H1 (cell line): Measurements from ENCODE around the gene HRH2. TPM values are rescaled to one million over a fixed set of nuclear protein-coding genes. Genes with fewer than 3 reads are reported as not detected.

Experiments
- CTCF ChIA-PET: fragments of 300-600 bp; sonication (Branson Sonifier 250); formaldehyde crosslinking; loops from one replicate; lab custom pipeline; 2021; ENCODE audit not compliant: partially characterized antibody; lab: Charles Lee
- POLR2A ChIA-PET: fragments of 300-600 bp; sonication (Branson Sonifier 250); formaldehyde crosslinking; loops from one replicate; lab custom pipeline; 2021; ENCODE audit warnings: inconsistent platforms; ENCODE audit not compliant: partially characterized antibody; lab: Charles Lee
- DNase-seq, 2 experiments: peaks; one replicate each; pipeline versions ENCODE4 v3.0.0 to v3.0.0-alpha.2; 2010 to 2022; ENCODE audit warnings: low spot score in 2 of 2, low read depth in 1 of 2, mixed read lengths in 1 of 2
- FAIRE-seq: peaks from 2 replicates; lab custom pipeline; 2011; peaks lifted over from hg19 to GRCh38; lab: Jason Lieb, UNC
- H2AFZ ChIP-seq: 2 replicates; pipeline ENCODE4 v1.8.1; 2012; ENCODE audit warnings: low read length, inconsistent platforms
- H2AK5ac ChIP-seq: 2 replicates; pipeline ENCODE4 v1.6.1; 2013; ENCODE audit warnings: low read depth, low read length
- H2BK120ac ChIP-seq: replicated peaks from 2 replicates; pipeline ENCODE3; 2013; ENCODE audit warnings: low read depth, low read length, inconsistent platforms
- H2BK12ac ChIP-seq: 2 replicates; pipeline ENCODE4 v1.6.1; 2013; ENCODE audit warnings: low read depth, low read length
- H2BK15ac ChIP-seq: 2 replicates; pipeline ENCODE4 v1.6.1; 2013; ENCODE audit warnings: low read length
- H2BK20ac ChIP-seq: 2 replicates; pipeline ENCODE4 v1.6.1; 2013; ENCODE audit warnings: low read length
- H2BK5ac ChIP-seq: 2 replicates; pipeline ENCODE4 v1.6.1; 2013; ENCODE audit warnings: low read depth, low read length
- H3K14ac ChIP-seq: 2 replicates; pipeline ENCODE4 v1.6.1; 2013; ENCODE audit warnings: inconsistent platforms; ENCODE audit not compliant: insufficient read length
- H3K18ac ChIP-seq: 2 replicates; pipeline ENCODE4 v1.6.1; 2013; ENCODE audit warnings: low read length; ENCODE audit errors: extremely low read depth
- H3K23ac ChIP-seq: 2 replicates; pipeline ENCODE4 v1.6.1; 2013; ENCODE audit warnings: inconsistent platforms; ENCODE audit not compliant: insufficient read length
- H3K23me2 ChIP-seq: 2 replicates; pipeline ENCODE4 v1.6.1; 2013; ENCODE audit warnings: low read depth, low read length
- H3K27ac ChIP-seq: 2 replicates; pipeline ENCODE4 v1.6.1; 2011; ENCODE audit warnings: low read depth, low read length, inconsistent platforms
- H3K27me3 ChIP-seq, 4 experiments: replicated peaks in 1 of 4; 1 replicate in 1 of 4; 2 replicates in 3 of 4; pipeline versions ENCODE4 v1.6.1 to v1.8.1; 2011 to 2013; ENCODE audit warnings: low read length in 3 of 4, mild to moderate bottlenecking in 3 of 4, inconsistent platforms in 2 of 4, mixed read lengths in 2 of 4, moderate library complexity in 1 of 4; ENCODE audit not compliant: control insufficient read depth in 3 of 4, insufficient read depth in 3 of 4; ENCODE audit errors: extremely low read depth in 1 of 4
- H3K36me3 ChIP-seq, 4 experiments: 2 replicates each; pipeline versions ENCODE4 v1.6.1 to v1.8.1; 2011 to 2013; ENCODE audit warnings: mild to moderate bottlenecking in 4 of 4, low read length in 3 of 4, moderate library complexity in 2 of 4, control low read depth in 1 of 4, inconsistent platforms in 1 of 4; ENCODE audit not compliant: insufficient read depth in 4 of 4, control insufficient read depth in 2 of 4
- H3K4ac ChIP-seq: replicated peaks from 2 replicates; pipeline ENCODE3; 2013; ENCODE audit warnings: low read length, low read depth, mixed read lengths, inconsistent platforms; ENCODE audit not compliant: insufficient read length
- H3K4me1 ChIP-seq, 4 experiments: replicated peaks in 1 of 4; 1 replicate in 1 of 4; 2 replicates in 3 of 4; pipeline versions ENCODE4 v1.6.1 to v1.8.1; 2011 to 2013; ENCODE audit warnings: low read length in 3 of 4, inconsistent platforms in 2 of 4, mixed read lengths in 1 of 4; ENCODE audit not compliant: insufficient read depth in 4 of 4, control insufficient read depth in 3 of 4
- H3K4me2 ChIP-seq, 2 experiments: 2 replicates each; pipeline versions ENCODE4 v1.6.1 to v1.8.1; 2011 to 2013; ENCODE audit warnings: low read depth in 2 of 2, low read length in 2 of 2, control low read depth in 1 of 2, inconsistent platforms in 1 of 2, mild to moderate bottlenecking in 1 of 2; ENCODE audit not compliant: insufficient read depth in 1 of 2
- H3K4me3 ChIP-seq, 4 experiments: fragments of 200-600, 300-600 bp in 1 of 4; sonication (generic), shearing (Covaris generic), sonication (Bioruptor Twin) in 1 of 4; 2 replicates each; pipeline versions ENCODE4 v1.5.1 to v1.8.1; 2011 to 2016; ENCODE audit warnings: low read length in 4 of 4, low read depth in 3 of 4, control low read depth in 2 of 4, inconsistent platforms in 2 of 4, mild to moderate bottlenecking in 2 of 4, mixed read lengths in 1 of 4, moderate library complexity in 1 of 4; ENCODE audit not compliant: insufficient read depth in 2 of 4; ENCODE audit errors: extremely low read depth in 1 of 4
- H3K56ac ChIP-seq: replicated peaks from 2 replicates; pipeline ENCODE3; 2013; ENCODE audit warnings: low read depth, mild to moderate bottlenecking, mixed read lengths, low read length, inconsistent platforms; ENCODE audit not compliant: insufficient read length
- H3K79me1 ChIP-seq: 2 replicates; pipeline ENCODE4 v1.6.1; 2013; ENCODE audit warnings: low read depth, low read length, control low read depth
- H3K79me2 ChIP-seq, 2 experiments: 2 replicates each; pipeline versions ENCODE4 v1.6.1 to v1.8.1; 2012 to 2013; ENCODE audit warnings: low read length in 2 of 2, mild to moderate bottlenecking in 2 of 2, inconsistent platforms in 1 of 2; ENCODE audit not compliant: insufficient read depth in 2 of 2, control insufficient read depth in 1 of 2
- H3K9ac ChIP-seq, 4 experiments: replicated peaks in 1 of 4; 1 replicate in 1 of 4; 2 replicates in 3 of 4; pipeline versions ENCODE4 v1.6.1 to v1.8.1; 2011 to 2013; ENCODE audit warnings: low read depth in 3 of 4, low read length in 3 of 4, control low read depth in 2 of 4, mild to moderate bottlenecking in 2 of 4, moderate library complexity in 2 of 4, inconsistent platforms in 1 of 4; ENCODE audit errors: extremely low read depth in 1 of 4
- H3K9me3 ChIP-seq, 2 experiments: 2 replicates each; pipeline versions ENCODE4 v1.6.1 to v1.8.1; 2012 to 2013; ENCODE audit warnings: mild to moderate bottlenecking in 2 of 2, moderate library complexity in 2 of 2, control low read depth in 1 of 2, inconsistent platforms in 1 of 2, low read depth in 1 of 2, low read length in 1 of 2, mixed read lengths in 1 of 2; ENCODE audit not compliant: insufficient read depth in 2 of 2
- H4K20me1 ChIP-seq, 2 experiments: replicated peaks in 1 of 2; 2 replicates each; pipeline versions ENCODE3 to v1.8.1; 2011 to 2013; ENCODE audit warnings: inconsistent platforms in 2 of 2, low read length in 2 of 2, mild to moderate bottlenecking in 1 of 2; ENCODE audit not compliant: insufficient read depth in 2 of 2, control insufficient read depth in 1 of 2
- H4K5ac ChIP-seq: 2 replicates; pipeline ENCODE4 v1.6.1; 2013; ENCODE audit warnings: low read length, low read depth, mixed read lengths, inconsistent platforms; ENCODE audit not compliant: insufficient read length
- H4K8ac ChIP-seq: 2 replicates; pipeline ENCODE4 v1.8.0; 2013; ENCODE audit warnings: mild to moderate bottlenecking, moderate library complexity, low read length, inconsistent platforms; ENCODE audit not compliant: insufficient read depth; ENCODE audit errors: extremely low read depth
- H4K91ac ChIP-seq: replicated peaks from 2 replicates; pipeline ENCODE3; 2013; ENCODE audit warnings: low read length, mixed read lengths, inconsistent platforms; ENCODE audit not compliant: insufficient read length
- FOSL1 ChIP-seq: IDR thresholded peaks from 2 replicates; pipeline ENCODE4 v1.6.1; 2011; ENCODE audit warnings: mild to moderate bottlenecking, low read depth, low read length, moderate library complexity; ENCODE audit not compliant: insufficient read depth
- RBBP5 ChIP-seq: IDR thresholded peaks from 2 replicates; pipeline ENCODE4 v1.7.1; 2012; ENCODE audit warnings: low read depth, mild to moderate bottlenecking, inconsistent platforms, low read length, moderate library complexity, borderline replicate concordance
- TEAD4 ChIP-seq: IDR thresholded peaks from 2 replicates; pipeline ENCODE4 v1.6.1; 2012; ENCODE audit warnings: low read depth, low read length, inconsistent platforms, mixed read lengths
- WGBS, 2 experiments: shearing (Covaris generic) in 1 of 2; methylation state at CpG; one replicate each; pipeline versions ENCODE4 v1.1.6 to v1.1.7; 2013 to 2015; ENCODE audit warnings: low lambda C conversion rate in 2 of 2, mixed read lengths in 2 of 2, inconsistent platforms in 1 of 2, low coverage in 1 of 2, missing lambda C conversion rate in 1 of 2; ENCODE audit not compliant: insufficient replicate concordance in 2 of 2, insufficient coverage in 1 of 2, insufficient read length in 1 of 2; ENCODE audit errors: extremely low coverage in 1 of 2, missing lambda C conversion rate in 1 of 2; 5-methylcytosine and 5-hydroxymethylcytosine counted together
- polyA plus RNA-seq, 7 experiments: library from polyadenylated mRNA; depleted of rRNA in 3 of 7; stranded (reverse) in 5 of 7; unstranded in 2 of 7; fragments of >200 nt in 5 of 7; fragments of 200-250 nt in 2 of 7; gene quantifications; 1 replicate in 5 of 7; 2 replicates in 1 of 7; 4 replicates in 1 of 7; pipeline versions ENCODE4 v1.2.1 to v1.2.3, GENCODE V29; 2011 to 2013; ENCODE audit warnings: missing spikeins in 2 of 7, mixed read lengths in 2 of 7
- total RNA-seq: library from RNA; stranded (reverse); fragmentation: NEBNext Ultra II Directional; extraction: Animal tissue kit (Norgen Biotek cat#: 25700); gene quantifications from 2 replicates; pipeline ENCODE4 v1.2.1, GENCODE V29; 2021
- TF ChIP-seq, protein P1 (sequence below), 3 experiments: IDR thresholded peaks; 1 replicate in 2 of 3; 2 replicates in 1 of 3; pipeline versions ENCODE4 v1.5.1 to v1.6.1; 2011; ENCODE audit warnings: low read length in 3 of 3, mild to moderate bottlenecking in 3 of 3, inconsistent platforms in 2 of 3, low read depth in 1 of 3, moderate library complexity in 1 of 3; ENCODE audit not compliant: insufficient read depth in 1 of 3; ENCODE audit errors: control extremely low read depth in 1 of 3

Gene HRH2
- total and polyA plus RNA-seq, 2 of the 8 experiments (the other 6 are each of a cell fraction or from before 2014, with no cell fraction given): 7.8 to 8.1 TPM

DNA sequence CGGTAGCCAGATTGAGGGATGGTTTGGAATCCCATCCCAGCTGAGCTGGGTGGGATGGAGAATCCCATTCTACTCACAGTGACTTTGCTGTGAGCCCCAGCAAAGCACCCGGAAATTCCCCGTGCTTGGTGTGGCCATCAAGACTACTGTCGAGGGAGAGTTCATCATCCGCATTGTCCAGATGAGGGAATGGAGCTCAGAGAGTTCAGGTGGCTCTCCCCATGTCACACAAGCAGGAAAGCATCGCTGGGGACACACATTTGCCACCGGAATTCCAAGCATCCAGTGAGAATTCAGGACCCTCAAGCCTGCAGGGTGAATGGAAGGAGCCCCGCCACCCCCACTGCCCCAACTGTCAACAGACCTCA lies 54.4 kb downstream of the HRH2 start:
- CTCF ChIA-PET: interaction anchor here (1.7 to 2.5 kb wide), 4 partner anchors 11 to 187 kb away, joined by 4 to 11 read pairs (median 7); no protein-coding TSS in a partner anchor
- H4K5ac ChIP-seq: no peak overlapping the region
- 94% methylated on average over 8 of the region's 8 CpGs; no CpG with 5 or more reads in 1 of the 2 experiments for WGBS, 2 experiments

More for the DNA sequence above, 54.4 kb downstream of the HRH2 start:
- Histone ChIP-seq H3K79me1 (no peaks in the 10 kb centered on the region), H4K8ac (no peak overlapping the region), H3K14ac (no peak overlapping the region), H3K4me3 (no peak overlapping the region), H3K23me2 (no peaks in the 10 kb centered on the region), H2BK15ac (no peak overlapping the region), H3K36me3 (peaks cover 0 to 3% (median 0%) of the 10 kb centered on the region in 4 experiments; a peak in 2 of 8 replicates), H3K23ac (no peak overlapping the region), H3K4me1 (no peaks in the 10 kb centered on the region), H4K91ac (no peak overlapping the region), H3K27me3 (peaks cover 0 to 6% (median 0%) of the 10 kb centered on the region in 4 experiments; a peak in 1 of 7 replicates), H3K9ac (no peak overlapping the region; a peak in 1 of 7 replicates), H3K27ac (no peak overlapping the region), H2BK120ac (no peak overlapping the region), H3K79me2 (no peaks in the 10 kb centered on the region), H3K9me3 (peaks cover 16 to 24% of the 10 kb centered on the region in 2 experiments), H2BK5ac (no peak overlapping the region), H3K4ac (no peak overlapping the region), H2AFZ (no peak overlapping the region), H4K20me1 (no peaks in the 10 kb centered on the region), H3K56ac (no peak overlapping the region), H3K4me2 (no peak overlapping the region), H2AK5ac (no peak overlapping the region), H2BK20ac (no peak overlapping the region), H2BK12ac (no peak overlapping the region), H3K18ac (no peak overlapping the region)
- POLR2A ChIA-PET: no interaction called here
- TF ChIP-seq TEAD4 (no peak), RBBP5 (no peak), FOSL1 (no peak)
- TF ChIP-seq, protein P1, sequence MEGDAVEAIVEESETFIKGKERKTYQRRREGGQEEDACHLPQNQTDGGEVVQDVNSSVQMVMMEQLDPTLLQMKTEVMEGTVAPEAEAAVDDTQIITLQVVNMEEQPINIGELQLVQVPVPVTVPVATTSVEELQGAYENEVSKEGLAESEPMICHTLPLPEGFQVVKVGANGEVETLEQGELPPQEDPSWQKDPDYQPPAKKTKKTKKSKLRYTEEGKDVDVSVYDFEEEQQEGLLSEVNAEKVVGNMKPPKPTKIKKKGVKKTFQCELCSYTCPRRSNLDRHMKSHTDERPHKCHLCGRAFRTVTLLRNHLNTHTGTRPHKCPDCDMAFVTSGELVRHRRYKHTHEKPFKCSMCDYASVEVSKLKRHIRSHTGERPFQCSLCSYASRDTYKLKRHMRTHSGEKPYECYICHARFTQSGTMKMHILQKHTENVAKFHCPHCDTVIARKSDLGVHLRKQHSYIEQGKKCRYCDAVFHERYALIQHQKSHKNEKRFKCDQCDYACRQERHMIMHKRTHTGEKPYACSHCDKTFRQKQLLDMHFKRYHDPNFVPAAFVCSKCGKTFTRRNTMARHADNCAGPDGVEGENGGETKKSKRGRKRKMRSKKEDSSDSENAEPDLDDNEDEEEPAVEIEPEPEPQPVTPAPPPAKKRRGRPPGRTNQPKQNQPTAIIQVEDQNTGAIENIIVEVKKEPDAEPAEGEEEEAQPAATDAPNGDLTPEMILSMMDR (IDR thresholded peaks at IDR 0.05; ENCODE audit: control extremely low read depth in 1 of 3, insufficient read depth in 1 of 3, low read depth in 1 of 3, low read length in 3 of 3): no peak
- FAIRE-seq (no peak), DNase-seq (no peak)
